Natural killer cell (primary cell): ENCODE measurements around the gene DACH1. TPM values are rescaled to one million over a fixed set of nuclear protein-coding genes. Genes with fewer than 3 reads are reported as not detected.
"Not testable (repeated sequence)": the region's sequence is repeated elsewhere in the genome, so short reads cannot be mapped to it uniquely, and the experiment has no call there.

Source experiments
- ATAC-seq, 3 donors: fragments of 150-1000 bp in 2 of 3; fragments of 200-7000 bp in 1 of 3; cut with Tn5 transposase; 1 replicate in 1 of 3; 2 replicates in 2 of 3; pipeline ENCODE4 v1.10.0; 2021; ENCODE audit warnings: mild to moderate bottlenecking in 2 of 3, moderate library complexity in 2 of 3
- DNase-seq, 2 donors: peaks; one replicate each; pipeline versions ENCODE4 v3.0.0 to v3.0.0-alpha.2; 2013 to 2021; ENCODE audit warnings: mixed read lengths in 1 of 2
- H3K27ac ChIP-seq: one replicate; pipeline ENCODE4 v1.5.1; 2013; ENCODE audit warnings: mild to moderate bottlenecking, low read length
- H3K27me3 ChIP-seq: one replicate; pipeline ENCODE4 v1.6.1; 2013; ENCODE audit warnings: low read length; ENCODE audit not compliant: control insufficient read depth, insufficient read depth
- H3K36me3 ChIP-seq: one replicate; pipeline ENCODE4 v1.6.1; 2013; ENCODE audit warnings: low read length; ENCODE audit not compliant: control insufficient read depth, insufficient read depth
- H3K4me1 ChIP-seq: one replicate; pipeline ENCODE4 v1.6.1; 2013; ENCODE audit warnings: low read length; ENCODE audit not compliant: control insufficient read depth, insufficient read depth
- H3K4me3 ChIP-seq: one replicate; pipeline ENCODE4 v1.5.1; 2013; ENCODE audit warnings: low read length
- H3K9me3 ChIP-seq: one replicate; pipeline ENCODE4 v1.6.1; 2013; ENCODE audit warnings: low read length; ENCODE audit not compliant: control insufficient read depth, insufficient read depth
- H3K27ac Mint-ChIP-seq, 2 donors: one replicate each; pipeline ENCODE4 v1.8.0; 2022; ENCODE audit warnings: mild to moderate bottlenecking in 2 of 2, mixed read lengths in 2 of 2, moderate library complexity in 1 of 2
- H3K27me3 Mint-ChIP-seq, 2 donors: one replicate each; pipeline ENCODE4 v1.8.0; 2022; ENCODE audit warnings: low read depth in 2 of 2, mixed read lengths in 2 of 2
- H3K36me3 Mint-ChIP-seq: one replicate; pipeline ENCODE4 v1.8.0; 2022; ENCODE audit warnings: mixed read lengths
- H3K4me1 Mint-ChIP-seq, 2 donors: one replicate each; pipeline ENCODE4 v1.8.0; 2022; ENCODE audit warnings: mixed read lengths in 2 of 2
- H3K4me3 Mint-ChIP-seq: one replicate; pipeline ENCODE4 v1.8.0; 2022; ENCODE audit warnings: mild to moderate bottlenecking, moderate library complexity, mixed read lengths
- H3K9me3 Mint-ChIP-seq, 2 donors: one replicate each; pipeline ENCODE4 v1.8.0; 2022; ENCODE audit warnings: mixed read lengths in 2 of 2
- CTCF ChIP-seq: fragments of 200-600 bp; IDR thresholded peaks from one replicate; pipeline ENCODE4 v1.8.0; 2022; ENCODE audit warnings: antibody characterized with exemption
- WGBS: methylation state at CpG from one replicate; pipeline ENCODE4 v1.1.7; 2013; ENCODE audit warnings: missing lambda C conversion rate; ENCODE audit not compliant: insufficient coverage; 5-methylcytosine and 5-hydroxymethylcytosine counted together
- intact Hi-C: fragments of 100-400 bp; cut with micrococcal nuclease; formaldehyde crosslinking; loops from one replicate; pipeline ENCODE4 v1.14.2; 2022
- total RNA-seq, 4 donors: library from RNA; stranded (reverse); fragments of 120-200 nt in 1 of 4; gene quantifications; one replicate each; pipeline versions ENCODE4 v1.2.3 to v1.2.4, GENCODE V29; 2013 to 2022

DACH1 gene
- total RNA-seq, 3 donors from 2014 or later (not counting 1 experiment from before 2014, with no cell fraction given) = 0.29 to 2.3 (median 0.49) TPM

DNA sequence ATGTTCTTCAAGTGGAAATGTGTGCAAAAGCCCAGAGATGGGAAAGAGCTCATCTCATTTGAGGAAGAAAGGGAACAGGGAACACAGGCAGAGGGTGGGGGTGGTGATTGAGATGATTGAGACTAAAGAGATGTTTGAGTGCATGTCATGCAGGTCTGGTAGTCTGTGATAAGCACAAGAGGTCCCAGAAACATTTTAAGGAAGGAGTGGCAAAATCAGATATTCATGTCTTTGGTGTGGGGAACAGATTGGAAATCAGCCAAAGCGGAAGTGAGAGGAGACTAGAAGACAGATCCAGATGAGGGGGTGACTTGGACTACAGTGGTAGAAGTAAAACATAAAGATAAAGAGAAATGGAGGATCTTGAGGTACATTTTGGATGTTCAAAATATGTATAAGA is 39.4 kb upstream of the DACH1 start:
- Mint-ChIP-seq H3K27ac (no peak overlapping the region), H3K27me3 (no peaks in the 10 kb centered on the region), H3K4me3 (no peak overlapping the region), H3K4me1 (no peaks in the 10 kb centered on the region), H3K36me3 (no peaks in the 10 kb centered on the region), H3K9me3 (peaks cover 3 to 4% of the 10 kb centered on the region in 2 donors)
- Histone ChIP-seq H3K27me3 (no peaks in the 10 kb centered on the region), H3K4me3 (no peak overlapping the region), H3K36me3 (no peaks in the 10 kb centered on the region), H3K27ac (no peak overlapping the region), H3K4me1 (no peaks in the 10 kb centered on the region), H3K9me3 (no peaks in the 10 kb centered on the region)
- no peak for DNase-seq
- intact Hi-C loops = no loop called here
- TF ChIP-seq CTCF = no peak
- 43% methylated on average over 1 of the region's 1 CpG for WGBS
- ATAC-seq = no peak

DNA sequence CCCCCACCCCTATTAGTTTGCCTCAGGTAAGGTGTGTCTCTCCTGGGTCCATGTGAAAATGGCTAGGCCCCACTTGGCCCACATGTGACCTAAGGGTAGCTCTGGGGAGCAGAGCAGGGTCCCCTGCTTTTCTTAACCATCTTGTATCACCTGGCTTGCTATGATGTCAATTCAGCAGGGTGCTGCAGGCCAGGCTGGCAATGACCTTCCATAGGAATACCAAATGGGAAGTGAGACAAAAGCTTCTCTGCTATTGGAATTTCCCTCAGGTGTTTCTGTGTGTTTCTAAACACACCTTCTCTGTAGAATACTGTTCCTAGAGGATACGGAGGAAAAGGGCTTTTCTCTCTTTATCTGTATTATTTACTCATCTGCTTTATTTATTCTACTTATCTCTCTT is 35.7 kb upstream of the DACH1 start:
- DNase-seq = no peak
- TF ChIP-seq CTCF = no peak
- H3K27me3 ChIP-seq = no peaks in the 10 kb centered on the region
- no peaks in the 10 kb centered on the region for H3K9me3 ChIP-seq
- intact Hi-C loops = no loop called here
- Mint-ChIP-seq H3K9me3 (peaks cover 5 to 7% of the 10 kb centered on the region in 2 donors), H3K4me3 (no peak overlapping the region), H3K4me1 (no peaks in the 10 kb centered on the region), H3K27me3 (no peaks in the 10 kb centered on the region), H3K27ac (no peak overlapping the region), H3K36me3 (no peaks in the 10 kb centered on the region)
- 100% methylated on average over 1 of the region's 1 CpG for WGBS
- no peak overlapping the region for H3K27ac ChIP-seq
- no peak for ATAC-seq
- H3K36me3 ChIP-seq = no peaks in the 10 kb centered on the region
- H3K4me3 ChIP-seq = no peak overlapping the region
- no peaks in the 10 kb centered on the region for H3K4me1 ChIP-seq

GRCh38 chr13:71893506-71893905 is 26.5 kb upstream of the DACH1 start:
- H3K4me1 Mint-ChIP-seq, H3K4me1 ChIP-seq, H3K4me3 ChIP-seq, H3K36me3 Mint-ChIP-seq, H3K4me3 Mint-ChIP-seq, H3K9me3 ChIP-seq, H3K27me3 Mint-ChIP-seq, ATAC-seq, DNase-seq, H3K27ac Mint-ChIP-seq, H3K27me3 ChIP-seq, H3K9me3 Mint-ChIP-seq, intact Hi-C loops, H3K36me3 ChIP-seq, H3K27ac ChIP-seq: not testable (repeated sequence)
- 79% methylated on average over 2 of the region's 3 CpGs for WGBS

- peaks cover 0 to 5% of the 10 kb centered on the region in 2 donors for H3K9me3 Mint-ChIP-seq
- TF ChIP-seq CTCF = no peak
- H3K27me3 Mint-ChIP-seq = no peaks in the 10 kb centered on the region
- H3K4me3 ChIP-seq = no peak overlapping the region
- H3K36me3 ChIP-seq = no peaks in the 10 kb centered on the region
- intact Hi-C loops = no loop called here
- H3K27ac ChIP-seq = no peak overlapping the region
- H3K27ac Mint-ChIP-seq = no peak overlapping the region
- H3K9me3 ChIP-seq = no peaks in the 10 kb centered on the region
- H3K27me3 ChIP-seq = no peaks in the 10 kb centered on the region
- H3K36me3 Mint-ChIP-seq = no peaks in the 10 kb centered on the region
- H3K4me1 ChIP-seq = no peaks in the 10 kb centered on the region
- ATAC-seq = no peak
- H3K4me3 Mint-ChIP-seq = no peak overlapping the region
- no peaks in the 10 kb centered on the region for H3K4me1 Mint-ChIP-seq
- DNase-seq = no peak
These were observed 19.9 kb upstream of the DACH1 start for GRCh38 chr13:71886880-71887279.
